Activated naive CD4-positive, alpha-beta T cell treated with anti-CD3 and anti-CD28 coated beads, Interleukin-2, amount 50 U/mL, for 72 hours (primary cell): ENCODE results near the gene RTL1. TPM values are rescaled to one million over a fixed set of nuclear protein-coding genes. Genes with fewer than 3 reads are reported as not detected.

Source experiments
- ATAC-seq, 2 donors: fragments of 150-1000 bp; cut with Tn5 transposase; 2 replicates each; pipeline ENCODE4 v1.10.0; 2021; ENCODE audit warnings: mild to moderate bottlenecking in 2 of 2, moderate library complexity in 2 of 2
- DNase-seq, 2 donors: peaks; one replicate each; pipeline ENCODE4 v3.0.0; 2021 to 2022; ENCODE audit warnings: low spot score in 2 of 2
- H3K27ac Mint-ChIP-seq, 2 donors: one replicate each; pipeline ENCODE4 v1.8.0; 2022; ENCODE audit warnings: mild to moderate bottlenecking in 2 of 2, mixed read lengths in 2 of 2
- H3K36me3 Mint-ChIP-seq, 2 donors: one replicate each; pipeline ENCODE4 v1.8.0; 2022; ENCODE audit warnings: mixed read lengths in 2 of 2
- H3K9me3 Mint-ChIP-seq, 2 donors: one replicate each; pipeline ENCODE4 v1.8.0; 2022; ENCODE audit warnings: mixed read lengths in 2 of 2
- total RNA-seq, 2 donors: library from RNA; stranded (reverse); gene quantifications; one replicate each; pipeline ENCODE4 v1.2.3, GENCODE V29; 2022

Gene RTL1
- total RNA-seq, 2 donors from 2014 or later: not detected

- Mint-ChIP-seq H3K27ac (no peak overlapping the region), H3K36me3 (no peaks in the 10 kb centered on the region), H3K9me3 (peaks cover 0 to 11% of the 10 kb centered on the region in 2 donors)
- DNase-seq: peak in 1 of 2 donors; percentile 37
- no peak for ATAC-seq
Observed at GRCh38 chr14:100875126-100875525, 28.4 kb downstream of the RTL1 start.

DNA sequence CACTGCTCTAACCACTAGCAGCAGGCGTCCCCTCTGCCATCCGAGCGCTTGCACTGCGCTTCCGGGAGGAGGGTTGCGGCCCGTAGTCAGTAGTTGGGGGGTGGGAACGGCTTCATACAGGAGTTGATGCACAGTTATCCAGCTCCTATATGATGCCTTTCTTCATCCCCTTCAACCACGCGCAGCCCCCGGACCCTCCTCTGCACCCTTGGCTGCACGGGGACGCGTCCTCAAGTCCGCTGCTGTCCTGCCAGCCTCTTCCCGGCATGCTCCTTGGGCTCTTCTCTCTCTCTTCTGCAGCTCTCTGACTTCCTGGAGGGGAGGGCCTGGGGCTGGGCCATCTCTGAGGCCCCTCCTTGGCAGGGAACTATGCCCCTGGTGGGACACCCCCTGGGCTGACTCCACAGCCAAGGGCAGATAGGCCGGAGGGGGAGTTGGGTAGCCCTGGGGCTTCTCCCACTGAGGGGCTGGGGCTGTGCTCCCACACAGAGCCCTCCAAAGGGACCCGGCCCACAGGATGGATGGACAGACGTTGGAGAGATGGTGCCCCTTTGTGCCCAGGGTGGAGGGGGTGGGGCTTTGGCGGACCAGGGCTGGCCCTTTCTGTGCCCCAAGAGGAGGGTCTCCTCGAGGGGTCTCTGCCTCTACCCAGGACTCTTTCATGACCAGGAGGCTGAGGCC is 29.0 kb downstream of the RTL1 start:
- H3K27ac Mint-ChIP-seq: no peak overlapping the region
- ATAC-seq: no peak
- peak in 1 of 2 donors; percentile 28 for DNase-seq
- H3K36me3 Mint-ChIP-seq: no peaks in the 10 kb centered on the region
- H3K9me3 Mint-ChIP-seq: peaks cover 0 to 11% of the 10 kb centered on the region in 2 donors

- ATAC-seq: no peak
- no peak overlapping the region for H3K27ac Mint-ChIP-seq
- H3K9me3 Mint-ChIP-seq: peaks cover 0 to 11% of the 10 kb centered on the region in 2 donors
- peak in 1 of 2 donors; percentile 39 for DNase-seq
- no peaks in the 10 kb centered on the region for H3K36me3 Mint-ChIP-seq
Observed at GRCh38 chr14:100874051-100874410, 29.5 kb downstream of the RTL1 start.

DNA sequence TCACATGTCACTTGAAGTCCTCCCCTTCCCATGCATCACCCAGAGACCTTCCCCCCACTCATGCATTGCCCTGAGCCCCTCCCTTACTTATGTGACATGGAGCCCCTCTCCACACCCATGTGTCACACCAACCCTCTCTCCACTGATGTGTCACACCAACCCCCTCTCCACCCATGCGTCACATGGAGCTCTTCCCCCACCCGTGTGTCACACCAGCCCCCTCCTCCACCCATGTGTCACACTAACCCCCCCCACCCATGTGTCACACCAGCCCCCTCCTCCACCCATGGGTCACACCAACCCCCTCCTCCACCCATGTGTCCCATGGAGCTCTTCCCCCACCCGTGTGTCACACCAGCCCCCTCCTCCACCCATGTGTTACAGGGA is 30.4 kb downstream of the RTL1 start:
- Mint-ChIP-seq H3K9me3 (peaks cover 0 to 11% of the 10 kb centered on the region in 2 donors), H3K36me3 (no peaks in the 10 kb centered on the region), H3K27ac (peak overlapping the region in 1 of 2 donors; percentile 52)
- ATAC-seq: peak; percentile 26 to 34
- DNase-seq: no peak

DNA sequence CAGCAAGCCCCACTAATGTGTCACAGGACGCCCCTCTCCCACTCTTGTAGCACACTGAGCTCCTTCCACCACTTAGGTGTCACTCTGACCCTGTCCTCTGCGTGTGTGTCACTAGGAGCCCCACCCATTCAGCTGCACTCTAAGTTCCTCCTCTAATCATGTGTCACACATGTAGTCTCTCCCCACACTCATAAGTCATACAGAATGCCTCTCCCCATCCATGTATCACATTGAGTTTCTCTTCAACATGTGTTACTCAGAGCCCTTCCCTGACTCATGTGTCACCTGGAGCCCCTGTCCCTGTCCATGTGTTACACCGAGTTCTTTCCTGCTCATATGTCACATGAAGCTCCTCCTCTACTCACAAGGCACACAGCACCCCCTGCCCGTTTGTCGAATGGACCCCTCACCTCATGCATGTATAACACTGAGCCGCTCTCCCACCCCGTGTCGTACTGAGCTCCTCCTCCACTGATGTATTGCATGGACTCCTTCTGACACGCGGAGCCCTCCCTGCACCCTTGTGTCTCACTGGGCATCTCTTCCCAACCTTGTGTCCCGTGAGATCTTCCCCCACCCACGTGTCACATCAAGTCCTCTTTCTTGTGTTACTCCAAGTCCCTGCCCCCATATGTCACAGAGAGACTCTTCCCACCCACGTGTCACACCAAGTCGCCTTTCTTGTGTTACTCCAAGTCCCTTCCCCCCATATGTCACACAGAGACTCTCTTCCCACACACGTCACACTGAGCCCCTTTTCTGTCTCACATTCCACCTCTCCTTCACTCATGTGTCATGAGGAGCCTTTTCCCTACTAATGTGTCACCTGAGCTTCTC is 31.0 kb downstream of the RTL1 start:
- DNase-seq (peak in 1 of 2 donors; percentile 39), ATAC-seq (peak; percentile 67 to 69)
- peaks cover 0 to 11% of the 10 kb centered on the region in 2 donors for H3K9me3 Mint-ChIP-seq
- peak overlapping the region in 1 of 2 donors; percentile 52 for H3K27ac Mint-ChIP-seq
- H3K36me3 Mint-ChIP-seq: no peaks in the 10 kb centered on the region

GRCh38 chr14:100871234-100872186 is 32.0 kb downstream of the RTL1 start:
- H3K27ac Mint-ChIP-seq: peak overlapping the region in 1 of 2 donors; percentile 38
- peak in 1 of 2 donors; percentile 49 for DNase-seq

GRCh38 chr14:100868621-100869370 is 34.7 kb downstream of the RTL1 start:
- H3K36me3 Mint-ChIP-seq: no peaks in the 10 kb centered on the region
- peaks cover 0 to 11% of the 10 kb centered on the region in 2 donors for H3K9me3 Mint-ChIP-seq
- H3K27ac Mint-ChIP-seq: peak overlapping the region in 1 of 2 donors; percentile 23
- ATAC-seq (no peak), DNase-seq (peak in 1 of 2 donors; percentile 31)

More at GRCh38 chr14:100871234-100872186, 32.0 kb downstream of the RTL1 start:
- peak; percentile 65 to 66 for ATAC-seq
- Mint-ChIP-seq H3K36me3 (no peaks in the 10 kb centered on the region), H3K9me3 (peaks cover 0 to 11% of the 10 kb centered on the region in 2 donors)

DNA sequence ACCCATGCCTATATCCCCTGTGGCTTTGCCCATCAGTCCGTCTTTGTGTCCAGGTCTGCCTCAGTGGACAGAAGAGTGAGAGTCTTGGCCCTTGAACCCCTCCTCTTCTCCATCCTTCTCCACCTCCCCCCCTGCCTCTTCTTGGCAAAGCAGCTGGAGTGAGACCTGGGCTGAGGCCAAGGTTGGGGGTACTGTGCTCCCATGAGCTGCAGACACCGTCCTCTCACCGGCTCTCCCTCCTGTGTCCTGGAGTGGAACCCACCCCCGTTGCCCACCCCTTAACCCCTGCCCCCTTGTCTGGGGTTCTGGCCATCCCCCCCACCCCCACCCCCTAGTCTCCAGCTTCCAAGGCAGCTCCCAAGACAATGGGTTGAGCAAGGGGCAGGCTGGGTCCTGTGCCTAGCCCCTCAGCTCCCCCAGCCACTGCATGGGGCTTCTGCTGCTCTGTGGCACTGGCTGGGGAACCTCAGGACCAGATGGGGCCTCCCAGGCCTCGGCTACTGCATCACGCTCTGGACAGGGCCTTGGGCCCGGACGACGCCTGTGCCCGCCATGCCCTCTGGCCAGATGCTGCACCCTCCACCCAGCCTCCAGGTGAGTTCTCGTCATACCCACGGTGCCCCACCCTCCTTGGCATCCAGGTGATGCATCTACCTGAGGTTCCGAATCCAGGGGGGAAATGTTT is 35.7 kb downstream of the RTL1 start:
- no peak overlapping the region for H3K27ac Mint-ChIP-seq
- ATAC-seq: no peak
- DNase-seq: peak in 1 of 2 donors; percentile 37
- H3K9me3 Mint-ChIP-seq: peaks cover 0 to 10% of the 10 kb centered on the region in 2 donors
- no peaks in the 10 kb centered on the region for H3K36me3 Mint-ChIP-seq

DNA sequence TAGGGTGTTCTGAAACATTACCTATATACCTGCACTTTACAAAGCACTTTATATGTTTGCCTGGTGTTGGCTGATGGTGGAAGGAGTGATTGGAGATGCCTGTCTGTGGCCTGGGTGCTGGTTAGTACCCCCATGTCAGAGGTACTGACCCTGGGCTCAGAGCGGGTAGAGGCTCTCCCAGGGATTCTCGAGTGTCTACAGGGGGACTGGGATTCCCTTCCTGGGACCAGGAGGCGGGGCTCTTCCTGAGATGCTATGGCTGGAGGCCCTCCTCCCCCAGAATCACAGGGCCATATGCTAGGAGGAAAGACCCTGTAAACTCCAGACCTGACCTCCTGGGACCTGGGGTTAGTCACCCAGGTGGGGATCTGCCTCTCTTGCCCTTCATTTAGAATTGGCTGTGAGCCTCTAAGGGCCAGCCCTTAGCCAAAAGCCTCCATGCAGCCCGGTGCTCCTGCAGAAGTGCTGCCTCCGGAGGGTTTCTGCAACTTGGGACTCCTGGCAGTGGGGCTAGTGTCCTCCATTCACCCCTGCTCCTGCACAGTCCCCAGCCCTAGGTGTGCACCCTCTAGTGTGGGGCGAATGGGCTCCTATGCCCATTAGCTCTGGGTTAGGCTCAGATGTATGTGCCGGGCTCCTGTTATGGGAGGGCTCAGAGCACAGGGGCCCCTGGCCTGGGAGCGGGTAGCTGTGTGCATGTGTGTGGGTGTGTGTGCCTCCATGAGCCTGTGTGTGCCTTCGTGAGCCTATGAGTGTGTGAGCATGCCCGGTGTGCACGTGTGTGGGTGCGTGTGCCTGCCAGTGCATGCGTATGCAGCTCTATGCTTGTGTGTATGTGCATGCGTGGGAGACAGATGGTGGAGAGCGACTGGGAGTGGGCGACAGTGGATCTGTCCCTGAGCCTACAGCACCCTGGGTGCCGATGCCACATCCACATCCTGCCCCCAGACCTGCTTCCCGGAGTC is 36.6 kb downstream of the RTL1 start:
- no peak overlapping the region for H3K27ac Mint-ChIP-seq
- H3K9me3 Mint-ChIP-seq: peaks cover 0 to 3% of the 10 kb centered on the region in 2 donors
- DNase-seq: peak in 1 of 2 donors; percentile 41
- no peak for ATAC-seq
- H3K36me3 Mint-ChIP-seq: no peaks in the 10 kb centered on the region

DNA sequence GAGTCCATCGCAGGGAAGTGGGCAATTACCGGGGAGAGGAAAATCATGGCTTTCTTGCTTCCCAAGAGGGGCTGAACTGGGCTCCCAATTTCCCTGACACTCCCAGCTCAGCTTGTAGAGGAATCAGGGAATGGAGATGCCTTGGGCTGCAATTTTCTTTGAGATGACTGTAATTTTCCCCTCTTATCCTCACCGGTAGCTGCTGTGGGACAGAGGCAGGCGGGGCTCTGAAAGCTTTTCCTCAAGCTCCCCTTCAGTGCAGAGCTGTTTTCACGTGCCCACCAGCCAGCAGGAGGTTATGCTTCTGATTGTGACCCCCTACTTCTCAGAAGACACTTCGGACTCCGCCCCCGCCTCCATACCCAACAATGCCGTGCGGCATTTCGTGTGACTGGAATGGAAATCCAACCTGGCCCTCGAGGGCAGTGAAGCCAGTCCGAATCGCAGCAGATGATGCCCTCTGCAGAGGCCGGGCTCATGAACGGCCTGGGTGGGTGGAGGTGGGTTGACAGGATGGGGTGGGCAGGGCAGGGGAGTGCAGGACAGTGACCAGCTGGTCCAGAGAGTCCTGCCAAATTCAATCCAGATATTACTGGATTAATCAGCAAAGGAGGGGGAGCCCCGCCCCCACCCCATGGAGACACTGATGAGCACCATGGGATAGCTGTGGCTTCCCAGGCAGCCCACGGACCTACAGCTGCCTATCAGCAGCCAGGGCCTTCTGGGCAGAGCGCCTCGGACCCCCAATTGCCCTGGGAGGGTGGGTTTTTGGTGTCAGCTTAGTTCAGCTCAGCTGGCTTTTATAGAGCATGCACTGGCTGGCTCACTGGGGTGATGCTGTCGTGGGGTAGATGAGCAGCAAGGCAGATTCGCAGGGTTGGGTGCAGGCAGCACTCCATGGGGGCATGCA is 37.6 kb downstream of the RTL1 start:
- Mint-ChIP-seq H3K9me3 (no peaks in the 10 kb centered on the region), H3K27ac (peak overlapping the region in 1 of 2 donors; percentile 88)

GRCh38 chr14:100864960-100865681 is 38.4 kb downstream of the RTL1 start:
- H3K27ac Mint-ChIP-seq: no peak overlapping the region

More for the DNA sequence above, 37.6 kb downstream of the RTL1 start:
- peak in 1 of 2 donors; percentile 48 for DNase-seq
- no peak for ATAC-seq
- no peaks in the 10 kb centered on the region for H3K36me3 Mint-ChIP-seq

GRCh38 chr14:100864206-100864605 is 39.3 kb downstream of the RTL1 start:
- H3K36me3 Mint-ChIP-seq: no peaks in the 10 kb centered on the region
- no peak for ATAC-seq
- no peak overlapping the region for H3K27ac Mint-ChIP-seq
- DNase-seq: no peak
- H3K9me3 Mint-ChIP-seq: no peaks in the 10 kb centered on the region

More at GRCh38 chr14:100864960-100865681, 38.4 kb downstream of the RTL1 start:
- Mint-ChIP-seq H3K9me3 (no peaks in the 10 kb centered on the region), H3K36me3 (no peaks in the 10 kb centered on the region)
- ATAC-seq (no peak), DNase-seq (peak in 1 of 2 donors; percentile 34)

DNA sequence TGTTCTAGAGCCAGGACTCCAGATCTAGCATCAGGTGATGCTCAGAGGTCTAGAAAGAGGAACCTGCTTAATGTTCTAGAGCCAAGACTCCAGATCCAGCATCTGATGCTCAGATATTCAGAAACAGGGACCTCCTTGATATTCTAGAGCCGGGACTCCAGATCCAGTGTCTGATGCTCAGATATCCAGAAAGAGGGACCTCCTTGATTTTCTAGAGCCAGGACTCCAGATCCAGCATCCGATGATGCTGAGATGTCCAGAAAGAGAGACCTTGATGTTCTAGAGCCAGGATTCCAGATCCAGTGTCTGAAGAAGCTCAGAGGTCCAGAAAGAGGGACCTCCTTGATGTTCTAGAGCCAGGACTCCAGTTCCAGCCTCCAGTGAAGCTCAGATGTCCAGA is 40.7 kb downstream of the RTL1 start:
- no peak for DNase-seq
- ATAC-seq: no peak
- Mint-ChIP-seq H3K9me3 (no peaks in the 10 kb centered on the region), H3K27ac (no peak overlapping the region), H3K36me3 (no peaks in the 10 kb centered on the region)
